NCI-H526 (cell line): ENCODE results near the gene DGLUCY.
A peak's percentile ranks its signal among the peaks of the same experiment; 100 is the strongest.
"Not testable (repeated sequence)": the region's sequence is repeated elsewhere in the genome, so short reads cannot be mapped to it uniquely, and the experiment has no call there.

Source experiments
- DNase-seq, 2 experiments: peaks; one replicate each; lab custom pipeline; 2025; lab: John Stamatoyannopoulos, UW

Gene DGLUCY

GRCh38 chr14:91169951-91170350 is 56.1 kb downstream of the DGLUCY start:
- DNase-seq, result no peak

GRCh38 chr14:91170504-91171121 is 56.7 kb downstream of the DGLUCY start:
- no peak for DNase-seq

- DNase-seq, result no peak
Measured at GRCh38 chr14:91171291-91171690, 57.4 kb downstream of the DGLUCY start.

GRCh38 chr14:91173221-91173670 is 59.4 kb downstream of the DGLUCY start:
- peak; percentile 54 to 82 for DNase-seq

- DNase-seq, result no peak
Measured at GRCh38 chr14:91173904-91174303, 60.0 kb downstream of the DGLUCY start.

GRCh38 chr14:91175291-91176201 is 61.7 kb downstream of the DGLUCY start:
- DNase-seq, result no peak

GRCh38 chr14:91177073-91178034 is 63.5 kb downstream of the DGLUCY start:
- DNase-seq, result peak in 1 of 2 experiments; percentile 75

GRCh38 chr14:91180611-91181010 is 66.7 kb downstream of the DGLUCY start:
- no peak for DNase-seq

- DNase-seq, result not testable (repeated sequence)
Measured at GRCh38 chr14:91182753-91183152, 68.9 kb downstream of the DGLUCY start.

- no peak for DNase-seq
Measured at GRCh38 chr14:91184559-91184958, 70.7 kb downstream of the DGLUCY start.

- no peak for DNase-seq
Measured at GRCh38 chr14:91185721-91186120, 71.8 kb downstream of the DGLUCY start.

- no peak for DNase-seq
Measured at GRCh38 chr14:91186515-91187066, 72.7 kb downstream of the DGLUCY start.

- DNase-seq, result no peak
Measured at GRCh38 chr14:91187271-91187670, 73.4 kb downstream of the DGLUCY start.

- DNase-seq, result no peak
Measured at GRCh38 chr14:91190853-91191252, 77.0 kb downstream of the DGLUCY start.

GRCh38 chr14:91193069-91193468 is 79.2 kb downstream of the DGLUCY start:
- DNase-seq, result no peak

GRCh38 chr14:91195881-91196280 is 82.0 kb downstream of the DGLUCY start:
- DNase-seq, result no peak

GRCh38 chr14:91197631-91198030 is 83.8 kb downstream of the DGLUCY start:
- DNase-seq, result no peak

- DNase-seq, result not testable (repeated sequence)
Measured at GRCh38 chr14:91200802-91201201, 86.9 kb downstream of the DGLUCY start.

GRCh38 chr14:91202234-91202974 is 88.5 kb downstream of the DGLUCY start:
- DNase-seq, result no peak

- no peak for DNase-seq
Measured at GRCh38 chr14:91204657-91205056, 90.8 kb downstream of the DGLUCY start.

- DNase-seq, result no peak
Measured at GRCh38 chr14:91205459-91205858, 91.6 kb downstream of the DGLUCY start.
